ACC112 (cell line): Measurements from ENCODE around the gene LLGL1.

Source experiments
- H2AFZ ChIP-seq: fragments of 200-600 bp; sonication (generic); one replicate; pipeline ENCODE4 v1.6.0; 2017; ENCODE audit warnings: antibody characterized with exemption, low read length; ENCODE audit not compliant: unreplicated experiment
- H3K27ac ChIP-seq: fragments of 200-600 bp; sonication (generic); 2 replicates; pipeline ENCODE4 v1.5.1; 2014; ENCODE audit warnings: low read depth, mild to moderate bottlenecking, antibody characterized with exemption, low read length, moderate library complexity
- H3K27me3 ChIP-seq: fragments of 200-600 bp; sonication (generic); 2 replicates; pipeline ENCODE4 v1.6.1; 2014; ENCODE audit warnings: mild to moderate bottlenecking, antibody characterized with exemption, low read length, moderate library complexity, mixed read lengths; ENCODE audit not compliant: insufficient read depth
- H3K36me3 ChIP-seq: fragments of 200-600 bp; sonication (generic); 2 replicates; pipeline ENCODE4 v1.6.1; 2016; ENCODE audit warnings: mild to moderate bottlenecking, antibody characterized with exemption, low read length, moderate library complexity, mixed read lengths; ENCODE audit not compliant: insufficient read depth
- H3K4me1 ChIP-seq: fragments of 200-600 bp; sonication (generic); one replicate; pipeline ENCODE4 v1.6.1; 2016; ENCODE audit warnings: low read length, mixed read lengths; ENCODE audit not compliant: insufficient read depth, unreplicated experiment, control insufficient read depth
- H3K4me3 ChIP-seq: fragments of 200-600 bp; sonication (generic); 2 replicates; pipeline ENCODE4 v1.5.1; 2014; ENCODE audit warnings: mild to moderate bottlenecking, low read depth, low read length
- H3K79me2 ChIP-seq: fragments of 200-600 bp; sonication (generic); one replicate; pipeline ENCODE4 v1.6.0; 2016; ENCODE audit warnings: low read length; ENCODE audit not compliant: control insufficient read depth, unreplicated experiment, insufficient read depth

The LLGL1 gene

DNA sequence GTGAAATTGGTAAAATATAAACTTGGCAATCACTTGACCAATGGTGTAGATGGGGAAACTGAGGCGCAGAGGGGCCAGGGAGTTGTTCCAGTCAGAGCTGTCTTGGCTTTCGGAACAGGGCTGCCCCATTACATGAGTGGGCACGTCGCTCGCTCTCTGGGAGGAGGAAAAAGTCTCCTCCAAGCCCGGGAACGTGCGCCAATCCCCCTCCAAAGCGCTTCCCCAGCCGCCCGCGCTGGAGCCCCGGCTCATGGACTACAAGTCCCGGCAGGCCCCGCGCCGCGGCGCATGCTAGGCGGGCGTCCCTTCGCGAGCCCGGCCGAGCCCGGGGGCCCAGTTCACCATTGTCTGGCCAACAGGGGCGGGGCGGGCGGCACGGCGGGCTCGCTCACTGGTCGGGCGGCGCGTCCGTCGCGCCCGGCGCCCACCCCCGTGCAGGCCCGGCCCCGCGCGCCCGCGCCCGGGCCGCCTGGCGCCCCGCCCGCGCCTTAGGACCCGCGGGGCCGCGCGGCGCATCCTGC is at the start of gene LLGL1:
LLGL1 (plus strand) TSS at position 515 of the 521 bp plus-strand sequence. CDS start 48 bp downstream, outside the sequence.
- Histone ChIP-seq H3K27me3 (no peaks in the 10 kb centered on the region), H3K4me3 (peak within 1 kb of the TSS; percentile 79), H2AFZ (peak within 1 kb of the TSS; percentile 90), H3K4me1 (peaks cover 34% of the 10 kb centered on the region), H3K36me3 (no peaks in the 10 kb centered on the region), H3K27ac (peak within 1 kb of the TSS; percentile 68), H3K79me2 (peaks cover 42% of the 10 kb centered on the region)

DNA sequence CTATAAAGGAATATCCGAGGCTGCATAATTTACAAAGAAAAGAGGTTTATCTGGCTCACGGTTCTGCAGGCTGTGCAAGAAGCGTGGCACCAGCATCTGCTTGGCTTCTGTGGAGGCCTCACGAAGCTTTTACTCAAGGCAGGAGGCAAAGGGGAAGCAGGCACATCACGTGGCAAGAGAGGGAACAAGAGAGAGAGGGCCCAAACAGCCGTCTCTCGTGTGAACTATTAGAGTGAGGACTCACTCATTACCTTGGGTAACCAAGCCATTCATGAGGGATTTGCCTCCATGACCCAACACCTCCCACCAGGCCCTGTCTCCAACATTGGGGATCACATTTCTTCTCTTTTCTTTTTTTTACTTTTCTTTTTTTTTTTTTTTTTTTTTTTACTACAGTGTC is 49.3 kb upstream of the LLGL1 start:
- no peaks in the 10 kb centered on the region for H3K27me3 ChIP-seq
- peaks cover 2% of the 10 kb centered on the region for H3K4me1 ChIP-seq
- no peak overlapping the region for H2AFZ ChIP-seq
- no peak overlapping the region for H3K4me3 ChIP-seq
- H3K36me3 ChIP-seq = no peaks in the 10 kb centered on the region
- no peak overlapping the region for H3K27ac ChIP-seq
- no peaks in the 10 kb centered on the region for H3K79me2 ChIP-seq

DNA sequence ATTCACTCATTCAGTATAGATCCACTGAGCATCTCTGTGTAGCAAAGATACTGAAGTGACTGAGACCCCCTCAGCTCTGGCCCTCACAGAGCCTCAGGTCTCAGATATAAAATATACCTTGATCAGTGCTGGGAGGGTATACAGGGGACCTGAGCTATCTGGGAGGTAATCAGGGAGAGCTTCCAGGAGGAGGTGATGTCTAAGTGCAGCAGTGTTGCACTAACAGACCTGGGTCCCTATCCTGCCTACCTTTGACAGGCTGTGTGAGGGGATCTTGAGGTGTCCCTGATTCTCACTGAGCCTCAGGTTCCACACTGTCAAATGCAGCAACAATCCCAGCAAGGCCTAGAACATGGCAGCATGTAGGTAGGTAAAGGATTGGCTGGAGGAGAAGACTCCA is 48.3 kb upstream of the LLGL1 start:
- H3K79me2 ChIP-seq = no peaks in the 10 kb centered on the region
- H2AFZ ChIP-seq = no peak overlapping the region
- H3K27ac ChIP-seq = no peak overlapping the region
- no peaks in the 10 kb centered on the region for H3K36me3 ChIP-seq
- H3K27me3 ChIP-seq = no peaks in the 10 kb centered on the region
- peaks cover 12% of the 10 kb centered on the region for H3K4me1 ChIP-seq
- H3K4me3 ChIP-seq = no peak overlapping the region

DNA sequence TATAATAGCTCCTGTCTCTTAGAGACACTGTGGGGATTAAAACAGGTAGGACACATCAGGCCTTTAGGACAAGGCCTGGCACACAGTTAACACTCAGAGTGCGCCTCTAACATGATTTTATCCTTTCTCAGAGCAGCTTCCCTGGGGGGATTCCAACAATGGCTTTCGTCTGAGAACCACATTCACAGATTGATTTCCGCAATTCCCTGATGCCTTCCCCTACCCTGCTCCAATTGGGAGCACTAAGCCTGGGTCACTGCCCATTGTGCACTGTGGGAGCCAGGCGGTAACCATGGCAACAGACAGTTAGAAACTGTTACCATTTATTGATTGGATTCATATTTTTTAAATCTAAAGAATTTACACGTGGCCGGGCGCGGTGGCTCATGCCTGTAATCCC is 47.7 kb upstream of the LLGL1 start:
- Histone ChIP-seq H3K4me1 (peaks cover 15% of the 10 kb centered on the region), H3K4me3 (no peak overlapping the region), H3K36me3 (no peaks in the 10 kb centered on the region), H2AFZ (no peak overlapping the region), H3K79me2 (no peaks in the 10 kb centered on the region), H3K27me3 (no peaks in the 10 kb centered on the region), H3K27ac (no peak overlapping the region)

DNA sequence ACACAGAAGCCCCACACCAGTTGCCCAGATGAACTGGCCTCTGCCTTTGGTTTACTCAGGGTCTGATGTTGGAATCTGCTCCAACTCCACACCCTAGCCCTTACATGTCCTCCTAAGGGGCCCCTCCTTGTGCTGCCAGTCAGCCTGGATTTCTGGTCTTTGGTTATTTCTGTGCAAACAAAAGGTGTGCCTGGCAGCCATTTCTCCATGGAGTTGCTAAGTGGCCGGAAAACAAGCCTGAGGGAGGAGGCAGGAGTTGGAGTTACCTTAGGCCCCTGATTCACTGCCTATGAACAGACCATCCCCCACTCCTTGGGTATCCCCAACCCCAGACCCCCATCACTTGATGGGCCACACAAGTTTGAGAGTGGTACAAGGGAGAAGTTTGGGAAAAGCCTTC is 46.2 kb upstream of the LLGL1 start:
- no peak overlapping the region for H3K27ac ChIP-seq
- H2AFZ ChIP-seq = no peak overlapping the region
- H3K36me3 ChIP-seq = no peaks in the 10 kb centered on the region
- H3K4me3 ChIP-seq = no peak overlapping the region
- H3K27me3 ChIP-seq = no peaks in the 10 kb centered on the region
- peaks cover 15% of the 10 kb centered on the region for H3K4me1 ChIP-seq
- peaks cover 4% of the 10 kb centered on the region for H3K79me2 ChIP-seq

DNA sequence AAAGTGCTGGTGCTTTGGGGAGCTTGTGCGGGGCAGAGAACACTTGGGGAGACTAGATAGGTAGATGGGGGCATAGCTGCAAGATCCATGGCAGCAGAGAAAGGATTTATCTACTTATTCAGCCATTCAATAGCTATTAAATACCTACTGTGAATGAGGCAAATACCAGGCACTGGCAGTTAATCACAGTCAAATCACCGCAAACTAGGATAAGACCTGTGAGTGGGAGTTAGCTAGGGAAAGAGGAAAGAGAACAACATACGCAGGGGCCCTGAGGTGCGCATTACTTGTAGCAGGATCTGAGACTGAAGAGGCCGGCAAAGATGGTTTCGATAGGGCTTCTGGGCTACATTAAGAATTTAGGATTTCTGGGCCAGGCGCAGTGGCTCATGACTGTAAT is 45.6 kb upstream of the LLGL1 start:
- H3K36me3 ChIP-seq = no peaks in the 10 kb centered on the region
- H3K27me3 ChIP-seq = no peaks in the 10 kb centered on the region
- no peak overlapping the region for H2AFZ ChIP-seq
- peaks cover 15% of the 10 kb centered on the region for H3K4me1 ChIP-seq
- H3K27ac ChIP-seq = no peak overlapping the region
- peaks cover 10% of the 10 kb centered on the region for H3K79me2 ChIP-seq
- H3K4me3 ChIP-seq = no peak overlapping the region

DNA sequence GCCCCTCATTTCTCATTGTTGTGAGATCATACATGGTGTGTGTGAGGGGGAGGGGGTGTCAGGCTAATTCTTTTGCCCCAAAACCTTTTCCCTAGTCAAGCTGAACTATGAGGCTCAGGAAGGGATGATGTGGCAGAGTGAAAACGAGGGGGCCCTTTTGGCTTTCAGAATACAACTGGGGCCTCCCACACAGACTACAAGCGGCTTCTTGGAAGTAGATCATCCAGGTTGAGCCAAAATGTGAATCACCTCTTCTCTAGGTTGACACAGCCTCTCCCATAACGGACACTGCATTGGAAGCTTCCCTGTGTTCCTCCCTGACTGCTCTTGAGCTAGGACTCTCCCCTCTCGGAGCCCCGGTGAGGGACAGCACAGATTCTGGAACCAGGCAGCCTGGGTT is 44.1 kb upstream of the LLGL1 start:
- H3K4me3 ChIP-seq = no peak overlapping the region
- H3K79me2 ChIP-seq = peaks cover 26% of the 10 kb centered on the region
- peaks cover 22% of the 10 kb centered on the region for H3K4me1 ChIP-seq
- H2AFZ ChIP-seq = peak overlapping the region; percentile 42
- H3K36me3 ChIP-seq = no peaks in the 10 kb centered on the region; the same call in 1 of the 2 replicates
- no peaks in the 10 kb centered on the region for H3K27me3 ChIP-seq
- peak overlapping the region; percentile 96 for H3K27ac ChIP-seq

DNA sequence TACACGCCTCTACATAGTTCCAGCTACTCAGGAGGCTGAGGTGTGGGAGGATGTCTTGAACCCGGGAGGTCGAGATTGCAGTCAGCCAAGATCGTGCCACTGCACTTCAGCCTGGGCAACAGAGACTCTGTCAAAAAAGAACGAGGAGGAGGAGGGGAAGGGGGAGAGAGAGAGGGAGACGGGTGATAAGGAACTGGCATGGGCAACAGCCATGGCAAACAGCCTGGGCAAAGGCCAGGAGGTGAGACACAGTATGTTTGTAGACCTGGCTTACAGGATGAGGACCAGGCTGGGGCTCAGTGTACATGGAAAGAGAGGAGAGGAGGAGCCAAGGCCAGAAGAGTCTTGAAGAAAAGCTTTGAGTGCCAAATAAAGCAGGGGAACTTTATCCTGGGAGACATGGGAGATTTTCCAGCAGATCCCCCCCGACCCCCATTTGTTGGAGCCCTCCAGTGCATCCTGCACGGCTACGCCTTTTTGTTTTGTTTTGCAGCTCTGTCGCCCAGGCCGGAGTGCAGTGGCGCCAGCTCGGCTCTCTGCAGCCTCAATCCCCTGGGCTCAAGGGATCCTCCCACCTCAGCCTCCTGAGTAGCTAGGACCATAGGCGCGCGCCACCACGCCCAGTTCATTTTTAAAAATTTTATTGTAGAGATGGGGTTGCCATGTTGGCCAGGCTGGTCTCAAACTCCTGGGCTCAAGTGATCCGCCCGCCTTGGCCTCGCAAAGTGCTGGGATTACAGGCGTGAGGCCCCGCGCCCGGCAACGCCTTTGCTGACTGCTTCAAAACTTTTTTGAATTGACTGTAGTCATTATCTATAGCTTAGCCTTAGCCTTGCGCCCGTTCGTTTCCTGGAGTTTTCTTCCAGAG is 43.1 kb upstream of the LLGL1 start:
- H3K4me1 ChIP-seq = peaks cover 29% of the 10 kb centered on the region
- peak overlapping the region; percentile 96 for H3K27ac ChIP-seq
- H3K27me3 ChIP-seq = no peaks in the 10 kb centered on the region
- H2AFZ ChIP-seq = peak overlapping the region; percentile 88
- peaks cover 36% of the 10 kb centered on the region for H3K79me2 ChIP-seq
- H3K4me3 ChIP-seq = peak overlapping the region; percentile 99
- H3K36me3 ChIP-seq = no peaks in the 10 kb centered on the region; the same call in 1 of the 2 replicates

DNA sequence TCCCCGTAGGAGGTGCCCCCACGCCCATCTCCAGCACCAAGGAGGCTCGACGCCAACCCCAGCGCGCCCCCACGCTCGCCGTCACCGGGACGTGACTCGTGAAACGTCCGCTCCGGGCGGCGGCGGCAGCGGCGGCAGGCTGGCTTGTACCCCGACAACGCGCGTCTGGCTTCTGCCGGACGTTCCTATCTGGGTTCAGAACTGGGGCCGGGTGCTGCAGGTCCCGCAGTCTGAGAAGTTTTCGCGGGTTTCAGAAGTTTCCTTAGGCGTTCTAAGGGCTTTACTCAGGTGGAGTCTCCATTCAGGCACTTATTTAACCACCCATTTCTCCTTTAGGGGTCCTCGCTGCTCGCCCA is 42.5 kb upstream of the LLGL1 start:
- H3K79me2 ChIP-seq = peaks cover 42% of the 10 kb centered on the region
- H3K4me3 ChIP-seq = peak overlapping the region; percentile 99
- H3K4me1 ChIP-seq = peaks cover 34% of the 10 kb centered on the region
- H3K27ac ChIP-seq = peak overlapping the region; percentile 96
- no peaks in the 10 kb centered on the region; the same call in 1 of the 2 replicates for H3K36me3 ChIP-seq
- H2AFZ ChIP-seq = peak overlapping the region; percentile 88
- no peaks in the 10 kb centered on the region for H3K27me3 ChIP-seq

DNA sequence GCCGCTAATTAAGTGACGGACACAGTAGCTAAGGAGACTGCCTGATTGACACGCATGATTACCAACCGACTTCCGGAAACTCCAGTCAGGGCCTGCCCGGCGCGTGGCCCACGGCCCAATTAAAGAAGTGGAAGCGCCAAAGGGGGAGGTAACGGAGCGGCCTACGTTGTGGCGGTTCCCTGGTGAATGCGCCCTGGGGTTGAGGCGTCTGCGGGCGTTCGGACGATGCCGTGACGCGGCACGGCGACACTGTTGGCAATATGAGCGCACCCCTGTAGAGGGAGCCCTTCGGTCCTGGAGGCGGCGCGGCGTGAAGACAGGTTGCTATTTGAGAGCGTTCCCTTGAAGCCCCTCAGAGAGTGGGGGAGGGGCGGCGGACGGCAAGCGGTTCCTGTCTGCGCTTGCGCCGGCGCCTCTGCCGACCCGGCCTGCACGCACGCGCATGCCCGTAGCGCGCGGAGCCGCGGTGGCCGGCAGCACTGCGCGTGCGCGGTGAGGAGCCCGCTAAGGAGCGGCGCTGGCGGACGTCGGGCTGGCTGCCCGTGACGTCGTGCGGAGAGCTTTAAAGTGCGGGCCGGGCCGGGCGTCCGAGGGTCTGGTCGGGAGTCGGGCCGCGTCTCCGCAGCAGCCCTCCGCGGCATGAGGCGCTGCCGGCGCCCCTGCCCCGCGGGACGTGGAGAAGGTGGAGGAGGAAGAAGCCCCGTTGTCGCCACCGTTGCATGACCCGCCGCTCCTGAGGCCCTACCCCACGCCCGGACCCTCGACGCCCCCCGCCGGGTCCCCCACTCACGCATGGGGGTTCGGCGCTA is 41.9 kb upstream of the LLGL1 start, which contains the start of gene ALKBH5:
ALKBH5 (plus strand) TSS at position 495 of the 809 bp plus-strand sequence. CDS start 416 bp downstream, outside the sequence.
- peaks cover 48% of the 10 kb centered on the region for H3K79me2 ChIP-seq

More for the DNA sequence above, 41.9 kb upstream of the LLGL1 start, which contains the start of gene ALKBH5:
- peak within 1 kb of the TSS; percentile 99 for H3K4me3 ChIP-seq
- H3K36me3 ChIP-seq = no peaks in the 10 kb centered on the region; the same call in 1 of the 2 replicates
- H3K27me3 ChIP-seq = no peaks in the 10 kb centered on the region
- H2AFZ ChIP-seq = peak within 1 kb of the TSS; percentile 88
- peaks cover 40% of the 10 kb centered on the region for H3K4me1 ChIP-seq
- peak within 1 kb of the TSS; percentile 96 for H3K27ac ChIP-seq
